HUES64 (cell line): ENCODE data around the gene RPS6KA2.

Experiments
- H3K27ac ChIP-seq: 2 replicates; pipeline ENCODE4 v1.7.0; 2013; ENCODE audit warnings: low read depth, low read length, inconsistent platforms
- H3K27me3 ChIP-seq: 2 replicates; pipeline ENCODE4 v1.6.1; 2013; ENCODE audit warnings: mild to moderate bottlenecking, low read length; ENCODE audit not compliant: insufficient read depth
- H3K36me3 ChIP-seq: 2 replicates; pipeline ENCODE4 v1.6.1; 2013; ENCODE audit warnings: mild to moderate bottlenecking, low read length; ENCODE audit not compliant: insufficient read depth
- H3K4me1 ChIP-seq: 2 replicates; pipeline ENCODE4 v1.6.1; 2013; ENCODE audit warnings: mild to moderate bottlenecking, low read length, moderate library complexity; ENCODE audit not compliant: insufficient read depth
- H3K4me3 ChIP-seq: 2 replicates; pipeline ENCODE4 v1.5.1; 2013; ENCODE audit warnings: mild to moderate bottlenecking, low read length, moderate library complexity
- H3K9ac ChIP-seq: 2 replicates; pipeline ENCODE4 v1.6.1; 2013; ENCODE audit warnings: mild to moderate bottlenecking, low read depth, low read length
- H3K9me3 ChIP-seq: 2 replicates; pipeline ENCODE4 v1.6.1; 2013; ENCODE audit warnings: low read depth, low read length; ENCODE audit not compliant: insufficient read depth
- WGBS: fragments of 150-250, 120-280 bp; methylation state at CpG from one replicate; pipeline ENCODE4 v1.1.7; 2013; ENCODE audit warnings: missing lambda C conversion rate; 5-methylcytosine and 5-hydroxymethylcytosine counted together

RPS6KA2 gene

GRCh38 chr6:166465003-166465399 lies 162.1 kb downstream of the RPS6KA2 start:
- Histone ChIP-seq H3K9me3 (no peaks in the 10 kb centered on the region), H3K27me3 (no peaks in the 10 kb centered on the region), H3K4me3 (no peak overlapping the region), H3K9ac (no peak overlapping the region), H3K4me1 (no peaks in the 10 kb centered on the region), H3K27ac (no peak overlapping the region), H3K36me3 (no peaks in the 10 kb centered on the region)
- 93% methylated on average over 4 of the region's 5 CpGs for WGBS

GRCh38 chr6:166464068-166465002 lies 162.7 kb downstream of the RPS6KA2 start:
- H3K9me3 ChIP-seq: no peaks in the 10 kb centered on the region
- no peak overlapping the region for H3K27ac ChIP-seq
- no peaks in the 10 kb centered on the region for H3K36me3 ChIP-seq
- no peak overlapping the region for H3K4me3 ChIP-seq
- H3K27me3 ChIP-seq: no peaks in the 10 kb centered on the region
- H3K9ac ChIP-seq: no peak overlapping the region
- WGBS: 92% methylated on average over 21 of the region's 22 CpGs
- H3K4me1 ChIP-seq: no peaks in the 10 kb centered on the region

- WGBS: 90% methylated on average over 23 of the region's 23 CpGs
- no peaks in the 10 kb centered on the region for H3K4me1 ChIP-seq
- H3K27me3 ChIP-seq: no peaks in the 10 kb centered on the region
- no peak overlapping the region for H3K9ac ChIP-seq
- no peak overlapping the region for H3K27ac ChIP-seq
- no peaks in the 10 kb centered on the region for H3K9me3 ChIP-seq
- H3K36me3 ChIP-seq: no peaks in the 10 kb centered on the region
- no peak overlapping the region for H3K4me3 ChIP-seq
Measured at GRCh38 chr6:166463359-166464067, 163.5 kb downstream of the RPS6KA2 start.

- H3K36me3 ChIP-seq: no peaks in the 10 kb centered on the region
- H3K27me3 ChIP-seq: no peaks in the 10 kb centered on the region
- H3K4me3 ChIP-seq: no peak overlapping the region
- H3K27ac ChIP-seq: no peak overlapping the region
- 92% methylated on average over 25 of the region's 25 CpGs for WGBS
- H3K9ac ChIP-seq: no peak overlapping the region
- H3K4me1 ChIP-seq: no peaks in the 10 kb centered on the region
- no peaks in the 10 kb centered on the region for H3K9me3 ChIP-seq
Measured at GRCh38 chr6:166462461-166463135, 164.5 kb downstream of the RPS6KA2 start.

- no peaks in the 10 kb centered on the region for H3K9me3 ChIP-seq
- H3K36me3 ChIP-seq: no peaks in the 10 kb centered on the region
- no peaks in the 10 kb centered on the region for H3K4me1 ChIP-seq
- WGBS: 94% methylated on average over 9 of the region's 9 CpGs
- no peak overlapping the region for H3K4me3 ChIP-seq
- no peaks in the 10 kb centered on the region for H3K27me3 ChIP-seq
- H3K9ac ChIP-seq: no peak overlapping the region
- H3K27ac ChIP-seq: no peak overlapping the region
Measured at GRCh38 chr6:166461821-166462460, 165.1 kb downstream of the RPS6KA2 start.

GRCh38 chr6:166460473-166461437 lies 166.3 kb downstream of the RPS6KA2 start:
- H3K27ac ChIP-seq: no peak overlapping the region
- no peaks in the 10 kb centered on the region for H3K27me3 ChIP-seq
- 86% methylated on average over 25 of the region's 25 CpGs for WGBS
- H3K9ac ChIP-seq: no peak overlapping the region
- no peaks in the 10 kb centered on the region for H3K4me1 ChIP-seq
- H3K4me3 ChIP-seq: no peak overlapping the region
- no peaks in the 10 kb centered on the region for H3K36me3 ChIP-seq
- H3K9me3 ChIP-seq: no peaks in the 10 kb centered on the region

GRCh38 chr6:166459906-166460305 lies 167.1 kb downstream of the RPS6KA2 start:
- Histone ChIP-seq H3K9me3 (no peaks in the 10 kb centered on the region), H3K27ac (no peak overlapping the region)
- 94% methylated on average over 10 of the region's 10 CpGs for WGBS

GRCh38 chr6:166459272-166459671 lies 167.8 kb downstream of the RPS6KA2 start:
- Histone ChIP-seq H3K27me3 (no peaks in the 10 kb centered on the region), H3K9ac (no peak overlapping the region), H3K9me3 (no peaks in the 10 kb centered on the region), H3K4me3 (no peak overlapping the region), H3K36me3 (no peaks in the 10 kb centered on the region), H3K4me1 (no peaks in the 10 kb centered on the region), H3K27ac (no peak overlapping the region)
- 97% methylated on average over 8 of the region's 8 CpGs for WGBS

More at GRCh38 chr6:166459906-166460305, 167.1 kb downstream of the RPS6KA2 start:
- H3K4me1 ChIP-seq: no peaks in the 10 kb centered on the region
- H3K36me3 ChIP-seq: no peaks in the 10 kb centered on the region
- H3K9ac ChIP-seq: no peak overlapping the region
- no peak overlapping the region for H3K4me3 ChIP-seq
- no peaks in the 10 kb centered on the region for H3K27me3 ChIP-seq

- 70% methylated on average over 5 of the region's 6 CpGs for WGBS
- Histone ChIP-seq H3K9me3 (no peaks in the 10 kb centered on the region), H3K27me3 (no peaks in the 10 kb centered on the region), H3K4me3 (no peak overlapping the region), H3K36me3 (no peaks in the 10 kb centered on the region), H3K4me1 (no peaks in the 10 kb centered on the region), H3K9ac (no peak overlapping the region), H3K27ac (no peak overlapping the region)
Measured at GRCh38 chr6:166456395-166457156, 170.5 kb downstream of the RPS6KA2 start.
